GM18498 (cell line): Measurements from ENCODE around the gene PGM1.

ENCODE experiments used
- ATAC-seq: cut with Tn5 transposase; IDR thresholded peaks from one replicate; pipeline ENCODE4 v1.9.1; 2021; ENCODE audit warnings: mild to moderate bottlenecking, moderate library complexity; ENCODE audit not compliant: unreplicated experiment

The PGM1 gene

GRCh38 chr1:63691701-63692425 is 98.7 kb downstream of the PGM1 start:
- peak; percentile 68 for ATAC-seq

- peak; percentile 52 for ATAC-seq
Observed at GRCh38 chr1:63693944-63694571, 100.8 kb downstream of the PGM1 start.

- no peak for ATAC-seq
Observed at GRCh38 chr1:63698001-63698838, 105.0 kb downstream of the PGM1 start.

GRCh38 chr1:63701187-63701586 is 108.0 kb downstream of the PGM1 start:
- no peak for ATAC-seq

GRCh38 chr1:63703701-63704107 is 110.5 kb downstream of the PGM1 start:
- ATAC-seq, result no peak

- no peak for ATAC-seq
Observed at GRCh38 chr1:63704443-63704842, 111.2 kb downstream of the PGM1 start.

GRCh38 chr1:63705078-63705477 is 111.9 kb downstream of the PGM1 start:
- ATAC-seq, result peak; percentile 84

- no peak for ATAC-seq
Observed at GRCh38 chr1:63709267-63709828, 116.1 kb downstream of the PGM1 start.
